RPMI7951 (cell line): Measurements from ENCODE around the gene CALHM3. TPM values are rescaled to one million over a fixed set of nuclear protein-coding genes. Genes with fewer than 3 reads are reported as not detected.

Experiments used
- total RNA-seq: library from RNA; depleted of rRNA; stranded (reverse); fragments of >200 nt; shearing (Covaris generic); gene quantifications from 2 replicates; pipeline ENCODE4 v1.2.3, GENCODE V29; 2014; rRNA removed

The CALHM3 gene
- total RNA-seq, 1 experiment from 2014 or later = 6.8 TPM

Other genes with a start within 250 kb of the CALHM3 start
- gene RPEL1, start 233.4 kb downstream of the CALHM3 start, total RNA-seq = 0.10 and 0.12 TPM in 2 replicates
- gene INA, start 202.1 kb downstream of the CALHM3 start, total RNA-seq = 7.9 and 10.3 TPM in 2 replicates
- gene PCGF6, start 128.1 kb downstream of the CALHM3 start, total RNA-seq = 15.1 and 15.4 TPM in 2 replicates
- gene TAF5, start 111.3 kb downstream of the CALHM3 start, total RNA-seq = 6.4 and 8.4 TPM in 2 replicates
- 586 and 602 TPM in 2 replicates for gene ATP5MK, start 82.8 kb downstream of the CALHM3 start, total RNA-seq
- gene PDCD11, start 82.6 kb downstream of the CALHM3 start, total RNA-seq = 15.3 and 18.1 TPM in 2 replicates
- 1.9 and 3.1 TPM in 2 replicates for gene CALHM2, start 26.9 kb downstream of the CALHM3 start, total RNA-seq
- not detected in 2 replicates for gene CALHM1, start 20.3 kb downstream of the CALHM3 start, total RNA-seq
- gene NEURL1, start 14.5 kb upstream of the CALHM3 start, total RNA-seq = not detected in 2 replicates